WTC11 (cell line): ENCODE results near the gene EML6.

ENCODE experiments used
- ATF1 ChIP-seq: sonication (generic); formaldehyde crosslinking; IDR thresholded peaks from 2 replicates; pipeline ENCODE4 v1.8.1; 2023; ENCODE audit warnings: mild to moderate bottlenecking, moderate library complexity, missing genetic modification reagents
- CTCF ChIP-seq: fragments of 200-600 bp; IDR thresholded peaks from 2 replicates; pipeline ENCODE4 v1.8.0; 2022; ENCODE audit warnings: antibody characterized with exemption
- NR2C2 ChIP-seq: sonication (generic); formaldehyde crosslinking; IDR thresholded peaks from 2 replicates; pipeline ENCODE4 v1.8.0; 2022; ENCODE audit warnings: mild to moderate bottlenecking, missing genetic modification reagents
- SMAD3 ChIP-seq: sonication (generic); formaldehyde crosslinking; IDR thresholded peaks from 2 replicates; pipeline ENCODE4 v1.8.0; 2022; ENCODE audit warnings: missing genetic modification reagents, mild to moderate bottlenecking, borderline replicate concordance
- TCF7 ChIP-seq: sonication (generic); formaldehyde crosslinking; IDR thresholded peaks from 2 replicates; pipeline ENCODE4 v1.8.0; 2022; ENCODE audit warnings: mild to moderate bottlenecking, low read depth, missing genetic modification reagents, moderate library complexity
- TF ChIP-seq, protein P1 (sequence below): sonication (generic); formaldehyde crosslinking; IDR thresholded peaks from 2 replicates; pipeline ENCODE4 v1.8.0; 2022; ENCODE audit warnings: mild to moderate bottlenecking, missing genetic modification reagents
- TF ChIP-seq, protein P2 (sequence below): sonication (generic); formaldehyde crosslinking; IDR thresholded peaks from 2 replicates; pipeline ENCODE4 v1.8.1; 2022; ENCODE audit warnings: missing genetic modification reagents, borderline replicate concordance

GRCh38 chr2:54956111-54956627 lies 232.7 kb downstream of the EML6 start:
- TF ChIP-seq CTCF (no peak), NR2C2 (no peak), ATF1 (no peak), SMAD3 (no peak), TCF7 (CRISPR knock-in tag) (no peak)
- TF ChIP-seq, protein P1, sequence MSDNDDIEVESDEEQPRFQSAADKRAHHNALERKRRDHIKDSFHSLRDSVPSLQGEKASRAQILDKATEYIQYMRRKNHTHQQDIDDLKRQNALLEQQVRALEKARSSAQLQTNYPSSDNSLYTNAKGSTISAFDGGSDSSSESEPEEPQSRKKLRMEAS, result no peak
- TF ChIP-seq, protein P2, sequence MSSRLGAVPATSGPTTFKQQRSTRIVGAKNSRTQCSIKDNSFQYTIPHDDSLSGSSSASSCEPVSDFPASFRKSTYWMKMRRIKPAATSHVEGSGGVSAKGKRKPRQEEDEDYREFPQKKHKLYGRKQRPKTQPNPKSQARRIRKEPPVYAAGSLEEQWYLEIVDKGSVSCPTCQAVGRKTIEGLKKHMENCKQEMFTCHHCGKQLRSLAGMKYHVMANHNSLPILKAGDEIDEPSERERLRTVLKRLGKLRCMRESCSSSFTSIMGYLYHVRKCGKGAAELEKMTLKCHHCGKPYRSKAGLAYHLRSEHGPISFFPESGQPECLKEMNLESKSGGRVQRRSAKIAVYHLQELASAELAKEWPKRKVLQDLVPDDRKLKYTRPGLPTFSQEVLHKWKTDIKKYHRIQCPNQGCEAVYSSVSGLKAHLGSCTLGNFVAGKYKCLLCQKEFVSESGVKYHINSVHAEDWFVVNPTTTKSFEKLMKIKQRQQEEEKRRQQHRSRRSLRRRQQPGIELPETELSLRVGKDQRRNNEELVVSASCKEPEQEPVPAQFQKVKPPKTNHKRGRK, result no peak
